NCI-H1436 (cell line): ENCODE data around the gene RAB37.

Experiments used
- DNase-seq: peaks from one replicate; lab custom pipeline; 2025; lab: John Stamatoyannopoulos, UW

The RAB37 gene

DNA sequence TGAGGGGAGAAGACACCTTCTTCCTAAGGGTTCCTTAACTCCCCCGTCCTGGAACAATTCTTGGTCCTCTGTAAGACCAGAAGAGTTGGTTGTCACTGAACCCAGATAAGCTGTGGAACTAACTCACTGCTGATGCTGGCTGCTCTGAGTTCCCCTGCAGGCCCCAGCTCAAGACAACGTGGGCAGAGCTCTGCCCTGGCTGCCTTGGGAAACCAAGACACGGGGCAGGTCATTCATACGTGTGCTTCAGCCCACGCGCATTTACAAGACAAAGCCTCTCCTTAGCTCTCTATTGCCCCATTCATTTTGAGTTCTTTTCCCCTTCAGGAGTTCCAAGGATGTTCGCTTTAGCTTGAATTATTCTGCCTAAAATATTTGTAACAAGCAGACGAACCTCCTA is 42.4 kb downstream of the RAB37 start:
- no peak for DNase-seq

- no peak for DNase-seq
These were observed 42.9 kb downstream of the RAB37 start for GRCh38 chr17:74779948-74780400.

- DNase-seq: no peak
These were observed 43.6 kb downstream of the RAB37 start for GRCh38 chr17:74780443-74781238.

GRCh38 chr17:74782571-74782970 is 45.5 kb downstream of the RAB37 start:
- no peak for DNase-seq

GRCh38 chr17:74784125-74784810 is 47.2 kb downstream of the RAB37 start:
- no peak for DNase-seq

- DNase-seq: no peak
These were observed 48.3 kb downstream of the RAB37 start for GRCh38 chr17:74785096-74785980.

- DNase-seq: no peak
These were observed 48.9 kb downstream of the RAB37 start for GRCh38 chr17:74785981-74786360.

DNA sequence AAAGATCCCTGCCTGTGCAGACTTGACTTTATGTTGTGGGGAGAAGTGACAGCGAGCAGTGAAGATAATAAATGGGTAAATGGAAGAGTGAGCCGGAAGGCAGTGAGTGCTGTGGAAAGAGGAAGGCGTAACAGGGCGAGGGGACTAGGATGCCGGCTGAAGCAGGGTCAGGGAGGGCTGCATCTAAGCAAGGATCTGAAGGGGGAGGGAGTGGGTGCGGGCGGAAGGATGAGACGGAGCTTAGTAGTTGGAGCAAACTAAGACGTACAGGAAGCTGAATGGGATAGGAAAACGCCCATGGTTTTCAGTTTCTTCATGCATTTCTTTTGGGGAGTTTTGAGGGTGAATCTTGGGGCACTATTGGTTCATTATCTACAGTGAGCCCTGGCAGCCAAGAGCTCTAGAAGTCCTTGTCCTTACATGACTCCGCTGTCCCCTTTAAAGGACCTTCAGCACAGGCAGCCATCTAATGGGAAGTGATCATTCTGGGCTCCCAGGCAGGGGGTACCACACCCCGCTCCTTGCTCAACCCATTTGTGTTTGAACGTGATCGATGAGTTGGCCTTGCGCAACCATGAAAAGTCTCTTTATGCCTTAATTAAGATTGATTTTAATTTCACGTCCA is 49.5 kb downstream of the RAB37 start:
- no peak for DNase-seq

GRCh38 chr17:74790161-74791058 is 53.4 kb downstream of the RAB37 start:
- DNase-seq: no peak

DNA sequence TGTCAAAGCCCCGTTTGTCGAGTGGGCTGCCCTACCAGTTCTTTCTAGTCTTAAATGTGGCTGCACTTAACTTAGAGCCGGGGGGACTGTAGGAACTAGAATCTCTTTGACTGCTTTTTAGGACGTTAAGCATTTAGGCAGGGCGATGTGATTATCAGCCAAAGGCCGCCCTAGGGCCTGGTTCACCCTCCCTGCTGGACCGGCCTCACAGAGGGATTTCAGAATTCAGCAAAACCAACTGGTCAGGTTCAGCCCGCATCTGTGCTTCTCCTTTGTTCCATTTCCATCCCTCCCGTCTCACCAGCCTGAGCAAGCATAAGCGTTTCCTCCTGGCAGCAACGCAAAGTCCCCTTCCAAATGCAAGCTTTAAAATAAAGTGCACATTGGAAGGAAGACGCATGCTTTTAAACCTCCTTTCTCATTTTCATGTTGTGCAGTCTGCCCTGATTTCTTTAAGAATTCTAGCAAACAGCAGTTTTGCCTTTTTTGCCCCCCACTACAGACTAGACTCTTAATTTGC is 55.6 kb downstream of the RAB37 start:
- no peak for DNase-seq

DNA sequence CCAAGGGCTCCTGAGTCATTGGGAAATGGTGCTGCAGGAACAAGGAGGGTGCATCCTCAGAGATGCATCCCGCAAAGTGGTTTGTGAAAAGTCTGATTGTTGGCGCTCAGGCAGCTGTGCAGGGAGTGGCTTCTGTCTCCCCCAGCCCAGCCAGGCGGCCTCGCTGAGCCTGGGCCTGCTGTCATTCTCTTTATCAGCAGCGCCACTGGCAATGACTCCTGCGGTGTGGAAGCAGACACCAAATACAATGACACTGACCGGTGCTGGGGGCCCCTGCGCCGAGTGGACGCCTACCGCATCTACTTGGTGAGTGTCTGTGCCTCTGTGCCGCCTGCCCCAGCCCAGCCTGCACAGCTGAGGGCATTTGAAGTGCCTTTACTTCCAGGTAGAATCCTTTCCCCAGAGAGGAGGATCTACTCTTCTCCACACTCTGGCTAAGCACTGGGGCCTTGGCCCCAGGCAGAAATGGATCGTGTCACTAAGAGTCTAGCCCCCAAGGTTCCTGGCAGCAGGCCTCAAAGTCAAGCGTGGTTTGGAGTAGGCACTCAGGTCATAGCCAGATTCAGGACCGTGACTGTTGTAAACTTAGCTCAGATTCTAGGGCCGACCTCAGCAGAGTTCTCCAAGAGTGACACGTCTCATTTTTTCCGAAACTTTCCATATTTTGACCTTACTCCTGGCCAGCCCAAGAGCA is 58.4 kb downstream of the RAB37 start:
- DNase-seq: no peak

DNA sequence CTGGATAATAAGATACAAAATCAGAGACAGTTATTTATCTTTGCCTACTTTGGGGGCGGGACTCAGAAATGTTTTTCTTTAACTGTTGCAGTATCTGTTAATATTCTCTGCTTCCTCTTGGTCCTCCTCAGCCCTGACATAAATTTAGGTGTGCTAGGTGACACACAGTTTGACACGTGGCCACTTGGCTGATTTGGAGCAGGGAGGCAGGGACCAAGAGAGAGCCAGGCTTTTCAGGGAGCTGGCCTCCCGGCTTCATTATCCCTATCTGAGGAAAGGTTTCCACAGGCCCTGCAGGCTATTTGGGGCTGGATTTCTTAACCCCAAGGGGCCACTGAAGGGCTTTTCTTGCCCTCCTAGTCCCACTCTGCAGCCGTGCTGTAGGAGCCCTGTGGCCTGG is 59.2 kb downstream of the RAB37 start:
- no peak for DNase-seq

GRCh38 chr17:74796866-74797265 is 59.8 kb downstream of the RAB37 start:
- DNase-seq: no peak
